Stimulated activated CD4-positive, alpha-beta T cell treated with anti-CD3 and anti-CD28 coated beads, Interleukin-12 subunit alpha, Interleukin-12 subunit beta, amount 100 ng/mL, for 48 hours (primary cell): ENCODE results near the gene TTC38.

Experiments
- DNase-seq, 3 donors: peaks; one replicate each; pipeline ENCODE4 v3.0.0-alpha.2; 2020; ENCODE audit warnings: low read depth in 2 of 3, low spot score in 1 of 3

Gene TTC38

DNA sequence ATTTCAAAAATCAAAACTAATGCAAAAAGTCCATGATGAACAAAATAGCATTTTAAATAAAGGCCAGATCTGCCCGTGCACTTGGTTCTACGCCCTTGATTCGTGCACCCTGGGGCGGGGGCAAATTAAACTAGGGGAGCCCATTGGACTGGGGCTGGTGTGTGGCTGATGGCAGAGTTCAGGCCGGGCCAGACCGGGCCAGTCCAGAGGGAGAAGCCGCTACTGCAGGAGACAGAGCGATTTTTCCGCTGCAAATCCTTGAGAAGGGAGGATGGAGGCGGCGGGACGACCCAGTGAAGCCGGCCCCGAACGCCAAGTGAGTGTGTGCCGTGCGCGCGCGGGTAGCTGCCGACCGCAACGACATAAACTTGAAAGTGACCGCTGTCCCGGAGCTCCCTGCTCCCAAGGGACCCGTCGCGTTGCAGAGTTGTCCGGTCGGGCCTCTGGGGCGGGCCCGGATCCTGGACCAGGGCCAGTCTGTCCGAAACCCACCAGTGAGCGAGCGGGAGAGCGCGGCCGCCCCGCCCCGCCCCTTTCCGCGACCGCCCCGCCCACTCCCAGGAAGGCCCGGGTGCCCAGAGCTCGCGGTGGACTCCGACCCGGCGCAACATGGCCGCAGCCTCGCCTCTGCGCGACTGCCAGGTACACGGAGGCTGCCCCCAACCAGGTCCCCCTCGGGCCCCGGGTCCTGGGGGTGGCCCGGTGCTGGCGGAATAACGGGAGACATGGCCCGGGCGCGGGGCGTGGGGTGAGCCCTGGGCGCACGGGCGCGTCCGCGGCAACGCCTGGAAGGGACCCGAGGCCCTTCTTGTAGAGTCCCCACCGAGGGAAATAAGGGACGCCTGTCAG lies at the start of gene TTC38:
TSS of gene TTC38 (plus strand) at position 578 of the 849 bp plus-strand sequence. CDS start at position 610, 32 bp downstream.
- peak in 2 of 3 donors; percentile 5 to 46 for DNase-seq

DNA sequence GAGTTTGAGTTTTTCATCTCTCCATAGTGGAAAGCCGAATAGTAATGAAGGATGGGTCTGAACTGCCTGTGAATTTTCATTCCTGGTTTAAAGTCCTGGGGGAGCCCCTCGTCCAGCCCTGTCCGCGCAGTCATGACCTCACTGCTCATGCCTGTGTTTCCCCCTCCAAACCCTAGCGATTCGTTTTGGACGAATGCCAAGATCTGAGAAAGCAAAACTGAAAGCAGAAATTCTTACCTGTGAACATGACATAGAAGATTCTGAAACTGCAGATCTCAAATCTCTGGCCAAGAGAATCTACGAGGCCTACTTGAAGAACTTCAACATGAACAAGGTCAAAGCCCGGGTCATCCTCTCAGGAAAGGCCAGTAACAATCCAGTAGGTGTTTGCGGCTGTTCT lies 48.2 kb upstream of the TTC38 start:
- no peak for DNase-seq

GRCh38 chr22:46220921-46221320 lies 46.9 kb upstream of the TTC38 start:
- no peak for DNase-seq

DNA sequence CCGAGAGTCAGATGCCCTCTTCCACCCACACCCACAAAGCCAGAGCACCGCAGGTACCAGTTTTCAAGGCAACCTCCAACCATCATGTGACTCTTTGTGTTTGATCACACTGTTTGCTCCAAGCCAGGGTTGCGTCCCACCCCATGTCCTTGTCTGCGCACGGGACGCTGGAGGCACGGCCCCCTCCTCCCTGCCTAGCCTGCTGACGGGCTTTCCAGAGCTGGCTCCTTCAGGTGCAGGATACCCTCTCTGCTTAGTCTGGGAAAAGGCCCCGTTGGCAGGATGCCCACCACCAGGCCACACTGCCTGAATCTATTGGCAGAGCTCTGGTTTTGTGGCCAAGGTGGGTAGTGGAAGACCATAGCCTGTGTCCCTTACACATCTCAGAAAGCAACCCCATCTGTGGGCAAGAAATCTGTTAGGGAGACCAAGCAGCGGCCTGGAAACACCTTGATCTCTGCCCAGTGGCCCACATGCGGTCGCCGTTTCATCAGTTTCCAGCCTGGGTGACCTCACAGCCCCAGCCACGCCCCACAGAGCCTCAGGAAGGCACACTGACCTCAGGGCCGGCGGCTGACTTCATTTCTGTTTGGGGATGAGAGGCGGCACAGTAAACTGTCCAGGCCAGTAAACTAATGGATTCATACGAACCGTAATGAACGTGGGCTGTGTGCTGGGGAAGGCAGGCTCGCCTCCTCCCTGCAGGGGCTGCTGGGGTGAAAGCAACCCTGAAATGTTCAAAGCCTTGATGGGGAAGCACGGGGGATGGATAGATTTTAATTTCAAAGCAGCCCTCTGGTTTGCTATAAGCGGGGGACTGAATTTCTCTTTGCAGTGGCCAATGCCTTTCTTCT lies 43.5 kb upstream of the TTC38 start:
- DNase-seq: no peak

DNA sequence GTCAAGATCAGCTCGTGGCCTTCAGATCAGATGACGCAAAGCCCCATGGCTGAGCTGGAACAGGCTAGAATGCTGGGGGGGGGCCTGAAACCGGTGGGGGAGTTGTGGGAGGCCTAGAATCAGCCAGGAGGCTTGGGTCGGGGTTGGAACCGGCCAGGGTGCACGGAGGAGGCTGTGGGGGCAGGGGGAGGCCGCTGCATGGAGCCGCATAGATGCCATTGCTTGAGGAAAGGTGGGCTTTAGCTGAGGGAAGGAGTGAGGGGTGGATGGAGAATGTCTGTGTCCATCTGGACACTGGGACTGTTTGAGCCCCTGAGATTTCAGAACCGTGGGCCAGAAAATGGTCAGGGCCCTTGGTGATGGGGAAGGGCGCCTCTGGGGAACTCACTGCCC lies 42.9 kb upstream of the TTC38 start:
- DNase-seq: no peak

DNA sequence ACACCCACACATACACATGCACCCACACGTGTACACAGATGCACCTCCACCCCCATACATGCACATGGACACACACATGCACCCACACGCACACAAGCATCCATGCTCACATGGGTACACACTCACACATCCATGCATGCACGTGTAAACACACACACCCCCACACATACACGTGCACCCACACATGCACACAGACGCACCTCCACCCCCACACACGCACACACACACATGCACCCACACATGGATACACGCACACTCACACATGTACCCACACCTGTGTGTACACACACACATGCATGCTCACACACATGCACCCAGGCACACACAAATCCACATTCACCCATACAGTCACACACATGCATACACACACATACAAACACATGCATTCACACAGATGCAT lies 42.2 kb upstream of the TTC38 start:
- DNase-seq: no peak

DNA sequence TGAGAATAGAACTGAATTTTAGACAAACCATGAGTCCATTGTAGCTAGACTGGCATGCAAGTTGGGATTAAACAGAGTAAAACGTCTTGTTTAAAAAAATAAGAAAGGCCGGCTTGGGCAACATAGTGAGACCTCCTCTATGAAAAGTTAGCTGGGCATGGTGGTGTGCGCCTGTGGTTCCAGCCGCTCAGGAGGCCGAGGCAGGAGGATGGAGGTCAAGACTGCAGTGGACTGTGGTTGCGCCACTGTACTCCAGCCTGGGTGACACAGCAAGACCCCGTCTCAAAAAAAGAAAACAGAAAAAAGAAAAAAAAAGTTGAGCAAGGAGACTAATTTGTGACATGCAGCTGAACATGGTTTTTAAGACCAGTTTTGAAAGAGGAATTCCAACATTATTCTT lies 41.2 kb upstream of the TTC38 start:
- DNase-seq: no peak

GRCh38 chr22:46229701-46230100 lies 38.1 kb upstream of the TTC38 start:
- DNase-seq: no peak

GRCh38 chr22:46230262-46230901 lies 37.4 kb upstream of the TTC38 start:
- no peak for DNase-seq

DNA sequence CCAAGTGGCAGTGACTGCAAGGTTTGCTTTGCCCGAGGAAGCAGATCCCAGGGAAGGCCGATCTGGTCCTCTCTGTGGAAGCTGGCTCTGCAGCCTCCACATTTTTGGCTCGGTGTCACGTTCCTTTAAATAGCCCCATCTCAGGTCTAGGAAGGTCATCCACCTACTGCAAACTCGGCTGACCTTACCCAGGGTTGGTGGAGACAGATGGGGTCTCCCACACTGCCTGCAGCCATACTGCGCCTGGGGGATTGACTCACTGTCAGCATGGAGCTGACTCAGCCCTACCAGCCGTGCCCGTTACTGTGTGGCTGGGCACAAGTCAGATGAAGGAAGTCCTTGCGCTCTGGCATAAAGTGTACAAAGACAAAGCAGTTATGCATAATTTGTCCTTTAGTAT lies 34.6 kb upstream of the TTC38 start:
- DNase-seq: no peak

- DNase-seq: no peak
Observed at GRCh38 chr22:46234969-46235368, 32.8 kb upstream of the TTC38 start.

DNA sequence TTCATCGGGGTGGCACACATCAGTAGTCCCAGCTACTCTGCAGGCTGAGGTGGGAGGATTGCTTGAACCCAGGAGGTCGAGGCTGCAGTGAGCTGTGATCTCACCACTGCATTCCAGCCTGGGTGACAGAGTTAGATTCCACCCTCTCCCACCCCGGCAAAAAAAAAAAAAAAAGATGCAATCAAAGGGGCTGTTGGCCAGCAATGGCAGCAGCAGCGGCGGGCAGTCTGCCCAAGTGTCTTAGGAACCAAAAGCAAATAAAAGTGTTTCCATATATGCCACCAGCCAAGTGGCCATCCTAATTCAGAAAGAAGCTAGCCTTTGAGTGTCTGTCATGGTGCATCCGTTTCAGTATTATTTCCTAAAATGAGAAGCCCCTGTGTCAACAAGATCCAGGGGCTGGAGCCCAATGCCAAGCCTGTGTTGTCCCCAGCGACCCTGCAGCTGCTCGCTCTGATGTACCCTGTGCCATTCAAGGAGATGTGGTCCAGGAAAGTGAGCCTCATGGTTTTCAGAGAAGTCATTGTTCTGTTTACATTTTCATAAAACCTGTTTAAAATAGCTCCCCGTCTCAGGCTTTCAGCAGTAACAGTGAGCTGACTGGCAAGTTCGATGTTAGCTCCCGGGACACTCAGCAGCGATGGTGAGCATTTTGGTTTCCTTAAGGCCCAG lies 30.2 kb upstream of the TTC38 start:
- DNase-seq: no peak

- DNase-seq: no peak
Observed at GRCh38 chr22:46238541-46238940, 29.3 kb upstream of the TTC38 start.

- DNase-seq: no peak
Observed at GRCh38 chr22:46239261-46240048, 28.4 kb upstream of the TTC38 start.

GRCh38 chr22:46240073-46240472 lies 27.7 kb upstream of the TTC38 start:
- DNase-seq: no peak

- no peak for DNase-seq
Observed at GRCh38 chr22:46240506-46240905, 27.3 kb upstream of the TTC38 start.

GRCh38 chr22:46240907-46241306 lies 26.9 kb upstream of the TTC38 start:
- no peak for DNase-seq

GRCh38 chr22:46241396-46242007 lies 26.3 kb upstream of the TTC38 start:
- DNase-seq: no peak

GRCh38 chr22:46242076-46242475 lies 25.7 kb upstream of the TTC38 start:
- DNase-seq: no peak

- no peak for DNase-seq
Observed at GRCh38 chr22:46244771-46245170, 23.0 kb upstream of the TTC38 start.
